ENCODE results near the gene CLIC5.

GRCh38 chr6:46039646-46040045, 24.0 kb upstream of the CLIC5 start:
- TF ChIP-seq CTCF (IDR thresholded peaks at IDR 0.05): no peak
- TF ChIP-seq EP300 (IDR thresholded peaks at IDR 0.05): no peak
